ENCODE measurements around the gene EXOC1.

Gene EXOC1

DNA sequence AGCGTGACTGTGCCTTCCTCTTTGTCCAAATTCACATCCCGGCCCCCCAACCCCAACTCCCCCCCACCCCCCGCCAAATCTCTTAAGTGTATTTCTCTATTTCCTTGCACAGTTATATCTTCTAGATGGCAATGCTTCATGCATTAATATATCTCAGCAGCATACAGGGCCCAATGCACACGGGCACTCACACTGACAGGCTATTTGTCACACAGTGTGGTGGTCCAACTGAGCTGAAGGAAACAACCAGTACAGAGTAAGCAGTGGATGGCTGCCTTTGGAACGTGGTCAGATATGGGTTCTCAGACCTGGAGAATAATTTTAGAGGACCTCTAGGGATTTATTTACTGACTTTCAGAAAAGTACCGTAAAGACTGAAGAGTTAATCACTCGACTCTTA, 681 bp downstream of the EXOC1 start:
- DNase-seq (ENCODE audit: low read depth in 2 of 2, low spot score in 1 of 2): no peak

DNA sequence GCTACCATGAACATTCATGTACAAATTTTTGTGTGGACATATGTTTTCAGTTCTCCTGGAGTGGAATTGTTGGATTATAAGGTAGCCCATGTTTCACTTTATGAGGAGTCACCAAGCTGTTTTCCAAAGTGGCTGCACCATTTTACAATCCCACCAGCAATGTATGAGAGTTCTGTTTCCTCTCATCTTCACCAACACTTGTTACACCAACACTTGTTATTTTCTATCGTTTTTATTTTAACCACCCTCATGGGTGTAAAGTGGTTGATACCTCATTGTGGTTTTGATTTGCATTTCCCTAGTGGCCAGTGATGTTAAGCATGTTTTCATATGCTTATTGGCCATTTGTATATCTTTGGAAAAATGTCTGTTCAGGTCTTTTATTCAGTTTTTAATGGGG, 4.1 kb downstream of the EXOC1 start:
- DNase-seq (ENCODE audit: low read depth in 2 of 2, low spot score in 1 of 2): no peak

DNA sequence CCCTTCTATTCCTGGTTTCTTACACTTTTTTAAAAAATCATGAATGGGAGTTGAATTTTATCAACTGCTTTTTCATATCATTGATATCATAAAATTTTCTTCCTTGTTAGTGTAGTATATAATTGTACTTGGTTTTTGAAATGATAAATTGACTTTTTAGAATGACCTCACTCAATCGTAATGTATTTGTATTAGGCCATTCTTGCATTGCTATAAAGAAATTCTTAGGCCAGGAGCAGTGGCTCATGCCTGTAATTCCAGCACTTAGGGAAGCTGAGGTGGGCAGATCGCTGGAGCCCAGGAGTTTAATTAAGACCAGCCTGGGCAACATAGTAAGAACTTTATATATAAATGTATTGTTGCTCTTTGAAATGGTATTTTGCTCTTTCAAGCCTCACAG, 6.3 kb downstream of the EXOC1 start:
- DNase-seq (ENCODE audit: low read depth in 2 of 2, low spot score in 1 of 2): no peak

DNA sequence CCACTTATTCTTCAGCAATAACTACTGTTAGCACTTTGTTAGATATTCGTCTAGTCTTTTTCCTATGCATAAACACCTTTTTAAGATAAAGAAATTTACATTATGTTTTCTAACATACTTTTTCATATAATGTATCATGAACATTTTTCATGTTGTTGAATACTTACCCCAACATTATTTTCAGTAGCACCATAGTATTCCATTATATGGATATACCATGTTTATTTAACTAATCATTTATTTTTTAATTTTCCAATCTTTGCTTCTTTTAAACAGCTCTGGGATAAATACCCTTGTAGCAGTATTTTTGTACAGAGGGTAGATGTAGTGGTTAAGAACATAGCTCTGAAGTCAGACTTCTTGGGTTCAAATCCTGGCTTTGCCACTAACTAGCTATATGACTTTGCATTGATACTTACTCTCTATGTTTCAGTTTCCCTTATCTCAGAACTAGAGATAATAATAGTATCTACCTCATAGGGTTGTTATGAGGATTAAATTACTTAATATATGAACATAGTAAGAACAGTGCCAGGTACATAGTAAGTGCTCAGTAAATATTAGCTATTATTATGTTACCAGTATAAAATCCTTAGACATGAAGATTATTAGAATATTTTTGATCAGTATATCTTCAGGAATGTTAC, 11.3 kb downstream of the EXOC1 start:
- DNase-seq (ENCODE audit: low read depth in 2 of 2, low spot score in 1 of 2): no peak

DNA sequence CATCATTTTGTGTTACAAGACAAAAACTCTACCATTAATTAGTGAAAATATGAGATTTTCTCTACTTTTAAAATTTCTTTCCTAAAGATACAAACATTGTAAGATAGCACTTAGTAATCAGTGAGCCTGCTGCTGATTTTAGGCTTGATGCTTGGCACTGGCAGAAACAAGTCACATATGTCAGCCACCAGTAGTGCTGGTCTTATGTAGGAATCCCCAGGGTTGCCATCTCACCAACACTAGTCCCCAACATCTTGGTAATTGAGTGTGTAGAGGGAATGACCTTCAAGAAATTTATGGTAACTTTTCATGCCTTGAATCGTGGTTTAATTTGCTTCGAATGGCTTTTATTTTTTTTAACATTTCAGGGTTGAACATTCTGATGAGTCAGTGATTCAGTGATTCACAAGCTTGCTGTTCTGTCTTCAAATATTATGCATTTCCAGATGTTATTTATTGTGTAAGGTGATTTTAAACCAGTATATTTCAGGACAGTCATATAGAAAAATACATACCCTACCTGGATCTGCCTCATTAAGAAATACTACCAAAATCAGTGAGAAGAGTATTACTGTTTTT, 11.9 kb downstream of the EXOC1 start:
- no peak for DNase-seq (ENCODE audit: low read depth in 2 of 2, low spot score in 1 of 2)

DNA sequence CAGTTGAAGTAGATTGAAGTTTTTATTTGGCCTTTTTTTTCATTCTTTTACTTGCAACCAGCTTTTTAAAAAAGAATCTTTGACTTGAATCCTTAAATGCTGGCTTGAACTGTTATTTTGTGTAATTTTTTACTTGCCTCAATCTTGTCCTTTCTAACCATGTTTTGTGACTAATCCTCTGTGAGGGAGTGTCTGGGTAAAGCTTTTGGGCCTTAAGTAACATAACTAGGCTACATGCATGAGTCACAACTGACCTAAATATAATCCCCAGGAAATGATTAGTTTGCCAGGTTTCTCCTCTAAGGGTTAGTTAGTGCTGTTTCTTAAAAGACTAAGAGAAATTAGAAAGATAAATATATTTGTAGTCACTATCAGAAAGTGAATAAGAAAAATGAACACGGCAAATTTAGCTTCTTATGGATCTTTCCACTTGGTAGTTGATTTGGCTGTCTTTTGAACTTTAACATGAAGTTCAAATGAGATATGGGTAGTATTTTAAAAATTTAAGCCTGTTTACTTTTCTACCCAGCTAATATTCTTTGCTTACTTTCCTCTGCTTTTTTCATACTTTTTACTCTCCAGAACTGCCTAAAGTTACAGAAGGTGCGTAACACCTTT, 13.0 kb downstream of the EXOC1 start:
- no peak for DNase-seq (ENCODE audit: low read depth in 2 of 2, low spot score in 1 of 2)

DNA sequence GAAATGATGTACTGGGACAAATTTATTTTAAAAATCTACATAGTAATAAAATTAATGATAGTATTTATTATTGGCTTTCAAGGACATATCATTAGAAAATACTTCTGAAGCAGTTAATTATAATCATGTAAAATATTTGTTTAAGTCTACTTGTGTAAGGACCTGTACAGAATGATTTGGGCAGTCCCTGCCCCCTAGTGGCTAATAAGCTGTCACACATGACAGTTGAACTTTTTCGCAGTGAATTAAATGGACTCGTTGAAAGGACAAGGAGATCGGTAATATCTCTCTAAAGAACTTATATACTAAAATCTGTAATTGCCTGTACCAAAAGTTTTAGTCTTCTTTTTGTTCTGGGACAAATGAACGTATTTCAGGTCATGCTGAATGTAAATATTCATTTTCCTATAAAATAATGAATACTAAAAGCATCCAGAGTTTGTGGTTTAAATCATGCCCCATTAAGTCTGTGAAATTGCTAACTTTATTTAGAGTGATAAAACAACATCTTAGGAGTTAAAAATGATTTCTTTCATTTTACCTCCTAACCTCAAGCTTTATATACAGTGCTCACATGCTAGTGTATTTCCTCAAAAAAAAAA, 13.6 kb downstream of the EXOC1 start:
- no peak for DNase-seq (ENCODE audit: low read depth in 2 of 2, low spot score in 1 of 2)

DNA sequence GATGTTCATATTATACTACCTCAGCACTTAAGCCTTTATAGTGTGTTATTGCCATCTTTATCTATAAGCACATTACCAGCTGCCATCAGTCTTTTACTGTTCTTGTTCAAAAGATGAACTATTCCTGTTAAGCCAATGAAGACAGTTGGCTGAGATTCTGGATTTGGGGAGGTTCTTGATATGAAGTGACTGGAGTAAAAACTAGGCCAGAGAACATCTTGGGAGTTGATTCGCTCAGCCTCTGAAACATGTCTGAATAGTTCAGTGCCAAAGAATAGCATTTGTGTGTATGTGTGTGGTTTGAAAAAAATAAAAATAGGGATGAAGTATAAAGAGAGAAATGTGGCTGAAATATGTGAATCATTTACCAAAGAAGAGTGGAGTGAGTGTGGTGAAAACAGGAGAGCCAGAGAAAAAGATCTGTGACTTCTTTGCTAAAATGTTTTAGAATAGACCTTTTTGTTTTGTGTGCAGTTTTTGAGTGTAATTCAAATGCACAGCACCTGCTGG, 15.2 kb downstream of the EXOC1 start:
- DNase-seq (ENCODE audit: low read depth in 2 of 2, low spot score in 1 of 2): no peak

DNA sequence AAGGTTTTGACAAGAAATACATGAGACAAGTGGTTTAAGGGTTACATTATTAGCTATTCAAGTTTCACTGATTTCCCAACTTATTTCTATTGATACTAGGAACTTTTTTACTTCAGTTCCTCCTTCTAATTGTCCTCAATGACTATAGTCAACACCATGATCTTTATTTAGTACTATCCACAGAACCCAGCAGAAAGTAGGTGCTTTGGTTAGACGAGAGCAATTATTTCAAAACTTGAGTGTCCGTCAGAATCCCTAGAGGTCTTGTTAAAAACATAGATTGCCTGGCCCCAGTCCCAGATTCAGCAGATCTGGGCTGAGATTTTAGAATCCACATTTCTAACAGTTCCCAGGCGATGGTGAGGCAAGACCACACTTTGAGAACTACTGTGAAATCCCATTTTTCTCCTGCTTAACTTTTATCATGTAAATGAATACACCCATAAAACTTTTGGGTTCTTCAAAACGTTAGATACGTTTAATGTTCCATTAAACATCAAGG, 17.9 kb downstream of the EXOC1 start:
- no peak for DNase-seq (ENCODE audit: low read depth in 2 of 2, low spot score in 1 of 2)

DNA sequence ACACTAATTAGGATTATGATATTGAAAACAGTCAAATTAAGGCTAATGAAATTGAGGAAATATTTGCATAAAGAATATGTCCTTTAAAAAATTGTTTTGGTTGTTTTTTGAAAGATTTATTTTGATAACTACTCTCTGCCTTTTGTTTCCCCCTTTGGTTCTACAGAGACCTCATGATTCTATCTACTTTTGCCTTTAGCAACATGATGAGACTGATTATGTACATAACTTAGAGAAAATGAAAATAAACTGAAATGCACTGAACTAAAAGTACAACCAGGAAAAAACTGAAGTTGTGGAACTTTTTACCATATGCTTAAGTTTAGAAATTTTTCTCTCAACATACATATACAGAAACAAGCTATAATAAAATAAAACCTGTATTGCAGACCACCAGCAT, 21.4 kb downstream of the EXOC1 start:
- DNase-seq (ENCODE audit: low read depth in 2 of 2, low spot score in 1 of 2): no peak

DNA sequence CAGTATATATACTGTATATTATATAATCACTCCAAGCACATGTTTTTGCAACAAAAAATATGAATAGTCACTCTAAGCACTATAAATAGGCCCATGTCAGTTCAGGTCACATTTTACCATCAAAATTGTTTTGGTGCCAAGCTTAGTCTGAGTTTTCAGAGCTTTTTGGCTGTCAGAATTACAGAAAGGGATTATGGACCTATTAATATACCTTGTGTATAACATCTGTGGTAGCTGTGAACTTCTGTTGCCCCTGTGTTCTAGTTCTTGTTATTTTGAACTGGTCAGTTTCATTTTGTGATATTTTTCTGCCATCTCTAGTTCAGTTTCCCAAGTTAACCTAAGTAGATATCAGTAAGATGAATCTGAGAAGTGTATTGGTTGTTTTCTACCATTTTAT, 22.9 kb downstream of the EXOC1 start:
- DNase-seq (ENCODE audit: low read depth in 2 of 2, low spot score in 1 of 2): no peak

DNA sequence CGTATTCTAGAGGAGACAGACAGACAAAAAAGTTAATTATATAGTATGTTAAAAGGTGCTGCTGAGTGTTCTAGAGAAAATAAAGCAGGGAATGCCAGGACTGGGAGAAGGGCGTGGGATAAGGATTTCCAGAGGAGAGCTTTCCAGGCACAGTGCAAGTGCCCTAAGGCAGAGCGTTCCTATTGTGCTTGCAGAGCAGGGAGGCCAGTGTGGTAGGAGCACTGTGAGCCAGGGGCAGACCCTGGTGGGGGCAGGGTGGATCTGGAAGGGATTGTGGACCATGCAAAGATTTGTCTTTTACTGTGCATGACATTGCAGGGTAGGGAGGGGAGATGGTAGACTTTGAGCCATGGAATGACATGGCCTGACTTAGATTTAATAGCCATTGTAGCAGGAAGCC, 25.8 kb downstream of the EXOC1 start:
- DNase-seq (ENCODE audit: low read depth in 2 of 2, low spot score in 1 of 2): no peak

DNA sequence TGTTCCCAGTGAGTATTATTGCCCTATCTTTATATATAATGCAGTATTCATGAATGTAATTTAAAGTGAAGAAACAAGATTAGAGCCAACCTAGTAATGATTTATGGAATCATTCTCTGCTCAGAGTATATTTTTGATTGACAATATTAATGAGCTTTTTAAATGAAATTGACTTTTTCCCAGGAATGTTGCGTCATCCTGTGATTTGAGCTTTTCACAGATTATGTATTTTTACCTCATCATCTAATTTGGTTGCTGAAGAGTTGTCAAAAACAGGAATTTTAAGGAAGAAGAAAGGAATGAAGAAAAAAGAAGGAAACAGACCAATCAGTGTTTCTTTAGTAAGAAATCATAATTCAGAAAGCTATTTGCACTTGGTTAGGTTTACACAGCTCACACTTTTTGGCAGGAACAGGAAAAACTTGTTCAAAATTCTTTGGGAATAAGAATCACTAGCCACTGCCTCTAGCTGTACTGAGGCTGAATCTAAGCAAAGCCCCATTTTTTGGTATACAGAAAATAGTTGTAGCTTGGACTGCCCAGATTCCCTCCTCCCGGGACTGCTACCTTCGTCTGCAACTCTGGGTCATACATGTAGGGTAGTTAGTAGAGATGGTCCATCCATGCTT, 27.3 kb downstream of the EXOC1 start:
- no peak for DNase-seq (ENCODE audit: low read depth in 2 of 2, low spot score in 1 of 2)

DNA sequence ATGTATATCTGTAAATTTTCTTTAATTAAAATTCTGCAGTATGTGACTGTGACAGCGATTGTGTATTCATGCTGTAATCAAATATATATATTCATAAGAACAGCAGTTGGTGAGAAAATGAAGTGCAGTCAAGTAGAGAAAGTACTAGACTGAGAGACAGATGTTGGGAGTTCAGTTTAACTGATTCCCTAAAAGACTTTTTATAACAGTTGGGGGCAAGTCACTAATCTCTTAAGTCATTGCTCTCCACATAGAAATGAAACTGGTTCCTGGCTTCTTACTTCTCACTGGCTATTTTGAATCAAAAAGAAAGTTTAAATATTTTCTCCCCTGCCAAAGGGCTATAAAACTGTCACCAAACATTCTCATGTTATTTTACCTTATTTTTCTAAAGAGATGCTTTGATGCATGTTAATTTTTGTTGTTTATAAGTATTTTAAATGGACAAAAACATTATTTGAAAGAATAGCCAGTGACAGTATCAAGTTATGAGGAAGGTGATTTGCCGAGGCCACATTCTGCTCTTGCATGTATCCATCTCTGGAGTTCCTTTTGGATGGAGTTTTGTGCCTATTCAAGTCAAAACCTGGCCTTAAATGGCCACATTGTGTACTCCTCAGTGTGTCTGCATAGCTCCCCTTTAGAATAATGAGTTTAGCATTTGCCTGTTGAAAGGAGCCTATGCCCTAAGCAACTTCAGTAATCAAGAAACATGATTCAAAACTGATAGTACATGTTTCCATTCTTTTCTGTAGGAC, 30.8 kb downstream of the EXOC1 start:
- DNase-seq (ENCODE audit: low read depth in 2 of 2, low spot score in 1 of 2): no peak

DNA sequence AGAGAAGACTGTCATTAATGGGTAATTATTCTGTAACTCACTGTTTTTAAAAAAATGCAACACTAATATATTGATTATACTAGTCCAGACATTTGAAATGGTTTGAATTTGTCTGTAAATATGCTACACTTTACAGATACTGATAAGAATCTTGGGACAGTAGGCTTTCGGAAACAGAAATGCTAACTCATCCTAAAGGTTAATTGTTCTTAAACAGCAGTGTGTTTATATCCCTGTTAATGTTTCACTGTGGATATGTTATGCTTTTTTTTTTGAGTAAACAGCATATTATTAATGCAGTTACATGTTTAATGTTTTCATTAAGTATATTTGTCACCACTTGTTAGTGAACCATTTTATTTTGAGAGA, 31.4 kb downstream of the EXOC1 start:
- DNase-seq (ENCODE audit: low read depth in 2 of 2, low spot score in 1 of 2): no peak

DNA sequence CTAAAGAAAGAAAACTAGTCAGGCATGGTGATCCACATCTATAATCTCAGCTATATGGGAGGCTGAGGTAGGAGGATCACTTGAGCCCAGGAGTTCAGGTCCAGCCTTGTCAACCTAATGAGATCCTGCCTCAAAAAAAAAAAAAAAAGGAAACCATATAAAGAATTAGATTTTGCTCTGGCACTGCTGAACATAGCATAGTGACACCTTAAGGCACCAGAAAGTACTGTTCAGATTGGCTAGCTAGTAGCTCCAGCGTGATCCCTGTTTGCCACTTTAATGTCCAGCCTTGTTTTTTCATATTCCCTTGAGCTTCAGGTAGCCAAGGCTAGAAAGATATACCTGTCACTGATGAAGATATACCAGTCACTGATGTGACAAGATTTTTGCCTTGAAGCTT, 34.1 kb downstream of the EXOC1 start:
- no peak for DNase-seq (ENCODE audit: low read depth in 2 of 2, low spot score in 1 of 2)

DNA sequence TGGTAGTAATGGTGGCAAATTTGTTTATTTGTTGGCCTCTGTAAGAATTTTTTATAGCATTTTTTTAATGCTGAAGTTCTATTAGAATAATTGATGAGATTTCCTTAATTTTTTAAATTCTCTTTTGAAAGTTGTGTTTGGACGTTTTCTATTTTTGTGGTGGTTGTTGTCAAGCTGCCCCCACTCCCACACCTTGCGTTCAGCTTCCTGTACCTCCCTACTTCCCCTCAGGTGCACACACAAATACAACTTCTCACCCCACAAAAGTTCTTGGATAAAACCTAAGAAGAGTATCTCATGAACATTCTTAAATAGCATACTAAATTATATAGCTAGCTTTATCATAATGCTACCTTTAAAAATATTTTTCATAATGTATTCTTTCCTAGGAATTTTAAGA, 38.7 kb downstream of the EXOC1 start:
- DNase-seq (ENCODE audit: low read depth in 2 of 2, low spot score in 1 of 2): no peak

DNA sequence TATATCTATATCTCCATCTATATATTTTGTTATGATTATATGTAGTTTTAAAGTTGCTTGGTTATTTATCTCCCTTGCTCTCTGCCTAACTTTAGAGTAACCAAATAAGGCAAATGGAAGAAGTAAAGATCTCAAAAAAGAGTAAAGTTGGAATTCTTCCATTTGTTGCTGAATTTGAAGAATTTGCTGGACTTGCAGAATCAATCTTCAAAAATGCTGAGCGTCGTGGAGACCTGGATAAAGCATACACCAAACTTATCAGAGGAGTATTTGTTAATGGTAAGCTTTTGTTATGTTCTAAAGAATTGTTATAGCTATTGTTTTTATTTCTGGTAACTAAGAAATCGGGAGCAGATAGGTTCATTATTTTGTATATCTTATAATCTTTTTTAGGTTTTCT, 43.2 kb downstream of the EXOC1 start:
- no peak for DNase-seq (ENCODE audit: low read depth in 2 of 2, low spot score in 1 of 2)

DNA sequence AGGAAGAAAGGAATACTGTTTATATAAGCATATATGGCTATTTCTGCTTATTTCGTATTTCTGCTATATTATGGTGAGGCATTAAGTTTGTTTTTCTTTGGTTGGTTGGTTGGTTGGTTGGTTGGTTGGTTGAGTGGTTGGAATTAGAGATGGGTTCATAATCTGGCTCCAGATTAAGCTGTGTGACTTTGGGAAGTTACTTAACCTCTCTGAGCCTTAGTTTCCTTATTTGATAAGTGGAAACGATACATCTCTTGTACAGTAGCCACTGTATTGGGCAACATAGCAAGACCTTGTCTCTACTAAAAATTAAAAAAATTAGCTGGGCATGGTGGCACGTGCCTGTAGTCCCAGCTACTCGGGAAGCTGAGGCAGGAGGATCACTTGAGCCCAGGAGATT, 49.2 kb downstream of the EXOC1 start:
- no peak for DNase-seq (ENCODE audit: low read depth in 2 of 2, low spot score in 1 of 2)

DNA sequence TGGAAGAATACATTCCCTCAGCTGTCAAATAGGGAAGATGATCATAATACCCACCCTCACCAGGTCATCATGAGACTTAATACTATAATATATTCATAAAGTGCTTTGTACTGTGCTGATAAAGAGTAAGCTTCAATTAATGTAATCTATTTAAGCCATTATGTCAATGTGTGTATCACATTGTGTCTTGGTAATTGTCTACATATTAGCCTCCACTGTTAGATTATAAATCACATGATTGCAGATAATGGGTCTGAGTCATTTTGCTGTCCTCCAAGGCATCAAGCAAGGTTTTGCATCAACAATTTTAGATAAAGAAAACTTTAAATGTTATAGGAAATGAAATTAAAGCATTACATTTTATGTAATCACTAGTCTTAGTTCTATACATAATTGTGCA, 50.1 kb downstream of the EXOC1 start:
- DNase-seq (ENCODE audit: low read depth in 2 of 2, low spot score in 1 of 2): no peak

DNA sequence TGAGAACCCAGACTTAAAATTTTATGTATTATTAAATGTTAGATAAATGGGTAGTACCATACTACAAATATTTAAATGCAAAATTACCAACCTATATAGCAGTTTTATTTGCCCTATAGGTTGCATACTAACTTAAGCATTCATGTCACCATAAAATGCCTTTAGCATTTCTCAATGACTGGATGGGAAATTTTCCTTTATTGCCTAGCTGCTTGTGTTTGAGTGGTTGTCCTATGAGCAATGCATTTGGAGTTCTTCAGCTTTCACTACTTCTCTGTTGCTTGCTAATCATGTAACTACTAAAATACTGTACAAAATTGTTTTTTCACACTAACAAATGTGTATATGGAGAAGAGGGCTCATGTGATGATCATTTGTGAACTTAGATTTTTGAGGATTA, 51.1 kb downstream of the EXOC1 start:
- DNase-seq (ENCODE audit: low read depth in 2 of 2, low spot score in 1 of 2): no peak
